Measurements from ENCODE around the gene SLC22A1. TPM values are rescaled to one million over a fixed set of nuclear protein-coding genes. Genes with fewer than 3 reads are reported as not detected.

The SLC22A1 gene
- total and polyA plus RNA-seq, 10 of the 15 experiments (the other 5 are each of a cell fraction or from before 2014, with no cell fraction given), result 0.09 to 0.28 (median 0.15) TPM; not detected in 3

DNA sequence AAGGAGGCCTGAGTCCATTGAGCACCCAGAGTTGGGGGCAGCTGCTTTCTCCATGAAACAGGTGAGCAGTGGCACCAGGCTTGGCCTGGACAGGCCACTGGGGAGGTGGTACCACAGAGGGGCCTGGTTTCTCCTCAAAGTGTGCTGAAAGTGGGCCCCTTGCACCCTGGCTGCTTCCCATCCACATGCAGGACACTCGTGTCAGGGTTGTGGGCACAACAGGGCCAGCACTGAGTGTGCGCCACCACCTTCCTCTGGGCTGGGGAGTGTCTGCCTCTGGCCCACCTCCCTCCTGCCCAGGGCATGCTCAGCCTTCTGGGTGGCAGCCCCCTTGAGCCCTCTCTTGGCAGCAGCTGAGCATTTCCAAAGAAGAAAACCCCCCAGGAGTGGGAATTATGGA lies 5.2 kb upstream of the SLC22A1 start (continued):
- TF ChIP-seq, protein P1, sequence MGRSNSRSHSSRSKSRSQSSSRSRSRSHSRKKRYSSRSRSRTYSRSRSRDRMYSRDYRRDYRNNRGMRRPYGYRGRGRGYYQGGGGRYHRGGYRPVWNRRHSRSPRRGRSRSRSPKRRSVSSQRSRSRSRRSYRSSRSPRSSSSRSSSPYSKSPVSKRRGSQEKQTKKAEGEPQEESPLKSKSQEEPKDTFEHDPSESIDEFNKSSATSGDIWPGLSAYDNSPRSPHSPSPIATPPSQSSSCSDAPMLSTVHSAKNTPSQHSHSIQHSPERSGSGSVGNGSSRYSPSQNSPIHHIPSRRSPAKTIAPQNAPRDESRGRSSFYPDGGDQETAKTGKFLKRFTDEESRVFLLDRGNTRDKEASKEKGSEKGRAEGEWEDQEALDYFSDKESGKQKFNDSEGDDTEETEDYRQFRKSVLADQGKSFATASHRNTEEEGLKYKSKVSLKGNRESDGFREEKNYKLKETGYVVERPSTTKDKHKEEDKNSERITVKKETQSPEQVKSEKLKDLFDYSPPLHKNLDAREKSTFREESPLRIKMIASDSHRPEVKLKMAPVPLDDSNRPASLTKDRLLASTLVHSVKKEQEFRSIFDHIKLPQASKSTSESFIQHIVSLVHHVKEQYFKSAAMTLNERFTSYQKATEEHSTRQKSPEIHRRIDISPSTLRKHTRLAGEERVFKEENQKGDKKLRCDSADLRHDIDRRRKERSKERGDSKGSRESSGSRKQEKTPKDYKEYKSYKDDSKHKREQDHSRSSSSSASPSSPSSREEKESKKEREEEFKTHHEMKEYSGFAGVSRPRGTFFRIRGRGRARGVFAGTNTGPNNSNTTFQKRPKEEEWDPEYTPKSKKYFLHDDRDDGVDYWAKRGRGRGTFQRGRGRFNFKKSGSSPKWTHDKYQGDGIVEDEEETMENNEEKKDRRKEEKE (IDR thresholded peaks at IDR 0.05), result no peak
- no peak for TF ChIP-seq NRF1 (conservative IDR thresholded peaks at IDR 0.05; ENCODE audit: low read depth, low read length)
- TF ChIP-seq ZBED1 (IDR thresholded peaks at IDR 0.05; ENCODE audit: borderline replicate concordance), result no peak

- no peak for DNase-seq (ENCODE audit: low read depth, low spot score)
- Histone ChIP-seq H3K4me2 (ENCODE audit: control insufficient read depth, insufficient read depth) (no peak overlapping the region), H3K27me3 (replicated peaks in 1 of 2; ENCODE audit: control insufficient read depth in 2 of 2, insufficient read depth in 2 of 2, low read length in 1 of 2) (no peaks in the 10 kb centered on the region), H3K4me1 (ENCODE audit: control insufficient read depth, insufficient read depth, low read length) (no peaks in the 10 kb centered on the region), H3K36me3 (ENCODE audit: control insufficient read depth in 2 of 2, insufficient read depth in 2 of 2, low read length in 1 of 2) (no peaks in the 10 kb centered on the region), H3K9me3 (replicated peaks; ENCODE audit: control insufficient read depth, insufficient read depth, low read length) (no peaks in the 10 kb centered on the region; the same call in 2 of the 3 replicates), H2AFZ (ENCODE audit: control insufficient read depth, low read depth, low read length) (no peak overlapping the region), H3K27ac (ENCODE audit: control insufficient read depth, insufficient read depth) (no peak overlapping the region), H3K9ac (ENCODE audit: control insufficient read depth, insufficient read depth, low read length) (no peak overlapping the region), H3K79me2 (ENCODE audit: control insufficient read depth, insufficient read depth, low read length) (no peaks in the 10 kb centered on the region), H4K20me1 (ENCODE audit: control insufficient read depth, insufficient read depth) (no peaks in the 10 kb centered on the region), H3K4me3 (no peak overlapping the region)
- CTCF ChIA-PET, result no interaction called here
- no TSS peak for BruUV-seq (replicated peaks)
- intact Hi-C loops (cut with micrococcal nuclease; ENCODE audit: unreplicated experiment) (no loop called here), in situ Hi-C loops (cut with MboI) (no loop called here)
- POLR2A ChIA-PET, result no interaction called here
- SMC1A ChIA-PET (ENCODE audit: uncharacterized antibody, unreplicated experiment), result no interaction called here
- ATAC-seq, result no peak
- 89% methylated on average over 6 of the region's 6 CpGs for WGBS (ENCODE audit: insufficient coverage, insufficient replicate concordance, low lambda C conversion rate, missing lambda C conversion rate)
- TF ChIP-seq ZNF592 (IDR thresholded peaks at IDR 0.05), result no peak
- no peak for TF ChIP-seq SMAD1 (IDR thresholded peaks at IDR 0.05; ENCODE audit: low read depth, partially characterized antibody)
- RAD21 ChIA-PET (ENCODE audit: unreplicated experiment), result no interaction called here
- FAIRE-seq, result no peak
Observed at GRCh38 chr6:160117137-160117536, 4.5 kb upstream of the SLC22A1 start.

All from GM12878 (cell line).